ENCODE measurements around the gene SMYD1.

GRCh38 chr2:88086401-88086800, 18.8 kb downstream of the SMYD1 start:
- TF ChIP-seq POLR2A (IDR thresholded peaks at IDR 0.05) (no peak), CTCF (IDR thresholded peaks at IDR 0.05) (no peak)

Data from stomach (tissue), 4 donors.